8988T (cell line): Measurements from ENCODE around the gene IFNAR1.
"Not testable (repeated sequence)": the region's sequence is repeated elsewhere in the genome, so short reads cannot be mapped to it uniquely, and the experiment has no call there.

Source experiments
- DNase-seq: peaks from one replicate; pipeline ENCODE4 v3.0.0; 2011

The IFNAR1 gene

DNA sequence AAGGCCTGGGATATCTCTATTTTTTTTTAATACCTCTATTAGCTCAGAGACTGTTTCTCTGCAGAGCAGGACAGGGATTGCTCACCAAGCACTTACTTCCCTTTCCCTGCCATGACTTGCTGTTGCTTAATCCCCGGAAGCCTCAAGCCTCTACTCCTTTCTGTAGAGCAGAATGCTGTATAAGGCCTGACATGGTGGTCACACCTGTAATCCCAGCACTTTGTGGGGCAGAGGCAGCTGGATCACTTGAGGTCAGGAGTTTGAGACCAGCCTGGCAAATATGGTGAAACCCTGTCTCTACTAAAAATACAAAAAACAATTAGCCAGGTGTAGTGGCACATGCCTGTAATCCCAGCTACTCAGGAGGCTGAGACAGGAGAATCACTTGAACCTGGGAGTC is 55.2 kb downstream of the IFNAR1 start:
- DNase-seq, result not testable (repeated sequence)

GRCh38 chr21:33380483-33380998 is 55.8 kb downstream of the IFNAR1 start:
- DNase-seq, result no peak

- DNase-seq, result not testable (repeated sequence)
Measured at GRCh38 chr21:33381381-33381780, 56.6 kb downstream of the IFNAR1 start.

- DNase-seq, result no peak
Measured at GRCh38 chr21:33383056-33383888, 58.5 kb downstream of the IFNAR1 start.

DNA sequence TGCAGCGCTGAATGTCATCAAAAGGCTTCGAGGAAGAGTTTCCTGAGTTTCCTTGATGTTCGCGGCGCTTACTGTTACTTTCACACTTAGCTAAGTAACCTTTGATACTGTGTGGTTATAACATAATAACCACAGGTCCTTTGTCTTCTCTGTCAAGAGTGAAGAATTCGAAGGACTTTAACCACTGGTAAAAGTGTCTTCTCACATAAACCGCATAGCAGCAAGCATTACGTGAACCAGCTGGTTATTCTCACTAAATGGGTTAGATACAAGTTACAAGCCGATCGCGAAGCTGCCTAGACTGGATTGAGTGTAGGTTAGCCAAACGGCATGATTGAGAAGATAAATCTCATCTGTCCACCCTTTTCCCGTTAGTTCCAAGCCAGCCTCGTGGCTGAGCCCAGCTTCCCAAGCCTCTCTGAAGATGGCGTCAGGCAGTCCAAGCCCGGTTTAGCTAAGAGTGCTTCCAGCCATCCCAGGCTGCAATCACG is 60.1 kb downstream of the IFNAR1 start:
- no peak for DNase-seq

GRCh38 chr21:33386222-33386784 is 61.5 kb downstream of the IFNAR1 start:
- no peak for DNase-seq

DNA sequence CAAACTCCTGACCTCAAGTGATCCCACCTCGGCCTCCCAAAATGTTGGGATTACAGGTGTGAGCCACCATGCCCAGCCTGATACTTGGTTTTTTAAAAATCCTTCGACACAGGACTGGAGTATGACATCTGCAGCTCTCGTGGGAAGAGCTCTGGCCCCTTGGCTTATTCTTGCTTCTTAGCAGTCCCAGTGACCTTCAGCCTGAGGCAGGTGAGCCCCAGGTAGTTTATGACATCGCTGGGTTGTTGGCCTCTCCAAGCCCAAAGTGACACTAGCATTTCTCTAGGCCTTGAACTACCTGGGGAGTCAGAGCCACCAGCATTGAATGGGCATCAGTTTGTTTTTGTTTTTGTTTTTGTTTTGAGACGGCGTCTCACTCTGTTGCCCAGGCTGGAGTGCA is 62.5 kb downstream of the IFNAR1 start:
- DNase-seq, result no peak

- DNase-seq, result no peak
Measured at GRCh38 chr21:33388188-33388587, 63.4 kb downstream of the IFNAR1 start.

- DNase-seq, result no peak
Measured at GRCh38 chr21:33390479-33390878, 65.7 kb downstream of the IFNAR1 start.

GRCh38 chr21:33391656-33392055 is 66.9 kb downstream of the IFNAR1 start:
- no peak for DNase-seq

DNA sequence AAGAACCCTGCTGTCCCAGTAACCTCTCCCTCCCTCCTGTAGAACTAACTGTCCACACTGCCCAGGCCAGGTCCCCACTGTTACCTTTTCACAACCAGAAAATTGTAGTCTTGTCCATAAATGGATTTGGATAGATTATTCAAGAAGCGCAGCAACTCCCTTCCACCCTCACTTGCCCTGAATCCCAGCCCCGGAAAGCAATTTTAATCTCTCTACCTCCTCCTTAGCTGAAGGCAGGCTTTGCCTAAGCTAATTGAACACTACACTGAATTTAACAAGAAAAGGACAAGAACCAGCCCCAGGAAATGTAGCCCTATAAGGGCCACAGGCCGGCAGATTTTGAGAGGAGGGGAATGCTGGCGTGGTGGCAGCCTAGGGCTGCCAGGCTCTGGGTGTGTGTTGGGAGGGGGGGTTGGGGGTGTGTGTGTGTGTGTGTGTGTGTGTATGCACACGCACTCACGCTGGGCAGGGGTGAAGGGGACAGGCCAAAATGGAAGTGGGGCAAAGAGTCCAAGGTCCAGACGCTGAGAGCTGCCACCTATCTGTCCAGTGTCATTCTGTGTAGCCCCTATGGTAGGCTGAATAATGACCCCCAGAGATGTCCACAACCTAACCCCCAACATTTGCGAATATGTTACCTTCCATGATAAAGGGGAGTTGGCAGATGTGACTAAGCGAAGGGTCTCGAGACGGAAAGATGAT is 67.7 kb downstream of the IFNAR1 start:
- no peak for DNase-seq

GRCh38 chr21:33393348-33393747 is 68.6 kb downstream of the IFNAR1 start:
- no peak for DNase-seq

DNA sequence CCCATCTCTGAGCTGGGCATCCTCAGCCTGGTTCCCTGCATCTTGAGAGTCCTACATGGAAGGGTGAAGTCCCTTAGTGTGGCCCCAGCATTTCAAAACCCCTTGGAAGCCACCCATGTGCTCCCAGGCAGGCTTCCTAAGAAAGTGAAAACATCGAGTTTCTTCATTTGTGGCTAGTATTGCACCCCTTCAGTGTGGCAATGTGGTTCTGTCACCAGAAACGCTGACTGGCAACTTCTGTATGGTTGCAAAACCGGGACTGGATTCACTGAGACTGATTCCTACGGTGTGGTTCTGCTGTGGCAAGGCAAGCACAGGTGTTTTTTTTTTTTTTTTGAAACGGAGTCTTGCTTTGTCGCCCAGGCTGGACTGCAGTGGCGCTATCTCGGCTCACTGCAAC is 69.5 kb downstream of the IFNAR1 start:
- no peak for DNase-seq

- no peak for DNase-seq
Measured at GRCh38 chr21:33395891-33396331, 71.1 kb downstream of the IFNAR1 start.

- no peak for DNase-seq
Measured at GRCh38 chr21:33396436-33396835, 71.7 kb downstream of the IFNAR1 start.

DNA sequence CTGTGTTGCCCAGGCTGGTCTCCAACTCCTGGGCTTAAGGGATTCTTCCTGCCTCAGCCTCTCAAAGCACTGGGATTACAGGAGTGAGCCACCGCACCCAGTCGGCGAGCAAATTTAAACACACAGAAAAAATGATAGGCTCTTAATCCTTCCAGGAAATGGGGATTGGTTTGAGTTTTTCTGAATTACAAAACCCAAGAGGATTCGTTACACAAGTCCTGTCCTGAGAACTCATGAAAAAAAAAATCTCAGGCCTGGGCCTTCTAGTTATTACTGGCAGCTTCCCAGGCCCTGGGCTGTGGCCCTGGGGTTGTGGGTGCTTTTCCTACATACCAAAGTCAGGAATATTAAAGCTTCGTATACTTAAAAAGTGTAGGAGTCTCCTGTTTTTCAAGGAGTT is 72.2 kb downstream of the IFNAR1 start:
- no peak for DNase-seq

GRCh38 chr21:33397717-33398116 is 72.9 kb downstream of the IFNAR1 start:
- no peak for DNase-seq

GRCh38 chr21:33398361-33398760 is 73.6 kb downstream of the IFNAR1 start:
- DNase-seq, result no peak

DNA sequence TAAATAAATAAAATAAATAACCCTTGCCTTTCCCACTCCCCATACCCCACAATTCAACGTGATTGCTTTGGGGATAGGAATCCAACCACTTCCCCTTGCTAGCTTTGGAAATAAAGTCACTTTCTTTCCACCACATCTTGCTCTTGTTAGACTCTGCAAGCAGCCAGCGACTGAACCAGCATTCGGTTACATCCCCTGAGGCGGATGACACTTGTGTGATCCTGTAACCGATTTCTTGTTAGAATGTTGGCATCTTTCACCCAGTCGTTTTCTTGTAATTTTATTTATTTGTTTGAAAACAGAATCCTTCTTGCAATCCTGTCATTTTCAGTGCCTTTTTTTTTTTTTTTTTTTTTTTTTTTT is 76.8 kb downstream of the IFNAR1 start:
- DNase-seq, result no peak

DNA sequence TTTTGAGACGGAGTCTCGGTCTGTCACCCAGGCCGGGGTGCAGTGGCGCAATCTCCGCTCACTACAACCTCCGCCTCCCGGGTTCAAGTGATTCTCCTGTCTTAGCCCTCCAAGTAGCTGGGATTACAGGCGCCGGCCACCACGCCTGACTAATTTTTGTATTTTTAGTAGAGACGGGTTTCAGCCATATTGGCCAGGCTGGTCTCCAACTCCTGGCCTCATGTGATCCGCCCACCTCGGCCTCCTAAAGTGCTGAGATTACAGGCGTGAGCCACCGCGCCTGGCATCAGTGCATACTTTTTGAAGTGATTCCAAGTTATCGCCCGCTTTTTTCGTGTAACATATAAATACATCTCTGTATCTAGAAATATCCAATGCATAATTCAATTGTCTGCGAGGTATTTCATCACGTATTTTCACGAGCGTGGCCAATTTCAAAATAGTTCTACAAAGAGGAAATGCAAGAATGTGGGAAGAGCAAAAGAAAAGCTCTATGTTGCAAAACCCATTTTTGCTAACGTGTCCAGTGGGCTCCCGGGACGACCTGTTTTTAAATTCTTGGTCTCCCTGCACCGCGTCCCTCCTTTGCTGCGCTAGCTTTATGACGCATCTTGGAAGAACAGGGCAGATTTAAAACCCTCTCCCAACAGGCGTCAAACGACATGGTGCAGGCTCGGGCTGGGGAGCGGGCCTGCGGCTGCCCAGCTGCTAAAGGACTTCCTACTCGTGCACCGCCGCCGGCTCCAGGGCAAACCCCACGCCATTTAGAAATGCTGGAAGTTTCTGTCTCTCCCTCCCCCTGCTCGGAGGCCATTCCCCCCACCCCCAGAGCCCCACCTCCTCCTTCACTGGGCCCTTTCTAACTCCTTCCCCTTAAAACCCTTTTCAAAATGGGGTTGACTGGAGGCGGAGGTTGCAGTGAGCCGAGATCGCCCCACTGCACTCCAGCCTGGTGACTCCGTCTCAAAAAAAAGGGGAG is 77.5 kb downstream of the IFNAR1 start:
- no peak for DNase-seq

DNA sequence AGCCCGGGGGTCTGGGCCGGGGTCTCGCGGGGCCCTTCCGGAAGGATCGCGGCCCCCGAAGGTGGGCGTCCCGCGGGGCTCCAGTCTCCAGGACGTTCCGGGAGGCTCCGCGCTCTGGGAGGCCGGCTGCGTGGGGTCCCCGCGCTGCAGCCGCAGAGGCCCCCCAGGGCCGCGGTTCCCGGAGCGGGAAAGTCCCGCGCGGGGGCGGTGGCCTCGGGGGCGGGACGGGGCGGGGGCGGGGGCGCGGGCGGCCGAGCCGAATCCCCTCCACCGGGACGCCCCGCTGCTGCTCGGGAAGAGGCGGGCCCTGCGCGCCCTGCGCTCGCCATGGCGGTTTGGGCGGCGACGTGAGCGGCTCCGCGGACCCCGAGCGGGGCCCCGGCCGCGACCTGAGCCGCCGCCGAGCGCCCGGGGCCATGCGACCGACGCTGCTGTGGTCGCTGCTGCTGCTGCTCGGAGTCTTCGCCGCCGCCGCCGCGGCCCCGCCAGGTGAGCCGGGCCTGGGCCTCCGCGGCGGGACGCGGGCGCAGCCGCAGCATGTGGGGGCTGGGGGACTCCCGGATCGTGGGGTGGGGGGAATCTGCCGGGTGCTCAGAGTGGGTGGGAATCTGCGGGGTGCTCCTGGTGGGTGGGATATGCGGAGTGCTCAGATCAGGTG is 78.5 kb downstream of the IFNAR1 start, which contains the start of gene IFNGR2:
Gene IFNGR2 (plus strand): TSS at position 286 of the 658 bp plus-strand sequence. CDS start 131 bp downstream, at position 417.
- DNase-seq, result peak; percentile 59
